ENCODE measurements around the gene TESMIN. TPM values are rescaled to one million over a fixed set of nuclear protein-coding genes. Genes with fewer than 3 reads are reported as not detected.

TESMIN gene
- polyA plus RNA-seq, 1 experiment = 1.5 TPM

GRCh38 chr11:68680541-68681231 lies 70.6 kb downstream of the TESMIN start:
- Histone ChIP-seq H3K4me3 (ENCODE audit: low read depth, low read length) (no peak overlapping the region), H3K27me3 (ENCODE audit: control insufficient read depth, insufficient read depth, low read length) (peaks cover 15% of the 10 kb centered on the region), H3K36me3 (ENCODE audit: control insufficient read depth, insufficient read depth, low read length) (no peaks in the 10 kb centered on the region)
- no peak for TF ChIP-seq CTCF (IDR thresholded peaks at IDR 0.05; ENCODE audit: insufficient read depth, low read depth, low read length)
- ChIA-PET POLR2A (no interaction called here), CTCF (no interaction called here)
- DNase-seq (ENCODE audit: low read depth) = no peak

- ChIA-PET CTCF (no interaction called here), POLR2A (no interaction called here)
- no peaks in the 10 kb centered on the region for H3K36me3 ChIP-seq (ENCODE audit: control insufficient read depth, insufficient read depth, low read length)
- TF ChIP-seq CTCF (IDR thresholded peaks at IDR 0.05; ENCODE audit: insufficient read depth, low read depth, low read length) = no peak
- H3K27me3 ChIP-seq (ENCODE audit: control insufficient read depth, insufficient read depth, low read length) = peaks cover 4% of the 10 kb centered on the region; the same call in 1 of the 2 replicates
- H3K4me3 ChIP-seq (ENCODE audit: low read depth, low read length) = no peak overlapping the region
- no peak for DNase-seq (ENCODE audit: low read depth)
These were observed 73.3 kb downstream of the TESMIN start for GRCh38 chr11:68678031-68678441.

- H3K36me3 ChIP-seq (ENCODE audit: control insufficient read depth, insufficient read depth, low read length) = no peaks in the 10 kb centered on the region
- POLR2A ChIA-PET = interaction anchor here (0.6 kb wide), 1 partner anchor 19 kb away, joined by 22 read pairs; no protein-coding TSS in a partner anchor
- no peak for TF ChIP-seq CTCF (IDR thresholded peaks at IDR 0.05; ENCODE audit: insufficient read depth, low read depth, low read length)
- H3K4me3 ChIP-seq (ENCODE audit: low read depth, low read length) = no peak overlapping the region
- CTCF ChIA-PET = interaction anchor here (1.5 kb wide), 1 partner anchor 19 kb away, joined by 7 read pairs; no protein-coding TSS in a partner anchor
- H3K27me3 ChIP-seq (ENCODE audit: control insufficient read depth, insufficient read depth, low read length) = peaks cover 6% of the 10 kb centered on the region
- DNase-seq (ENCODE audit: low read depth) = peak; percentile 59
These were observed 73.9 kb downstream of the TESMIN start for GRCh38 chr11:68677432-68677831.

GRCh38 chr11:68674461-68674860 lies 76.9 kb downstream of the TESMIN start:
- DNase-seq (ENCODE audit: low read depth) = no peak
- Histone ChIP-seq H3K27me3 (ENCODE audit: control insufficient read depth, insufficient read depth, low read length) (peaks cover 5% of the 10 kb centered on the region), H3K4me3 (ENCODE audit: low read depth, low read length) (no peak overlapping the region), H3K36me3 (ENCODE audit: control insufficient read depth, insufficient read depth, low read length) (no peaks in the 10 kb centered on the region)
- no peak for TF ChIP-seq CTCF (IDR thresholded peaks at IDR 0.05; ENCODE audit: insufficient read depth, low read depth, low read length)
- ChIA-PET POLR2A (no interaction called here), CTCF (interaction anchor here (1.2 to 1.6 kb wide), 2 partner anchors 9 to 124 kb away, joined by 3 to 4 read pairs; partner anchors contain the start of gene GAL)

- DNase-seq (ENCODE audit: low read depth) = no peak
These were observed 77.3 kb downstream of the TESMIN start for GRCh38 chr11:68673991-68674390.

More at GRCh38 chr11:68673991-68674390, 77.3 kb downstream of the TESMIN start:
- CTCF ChIA-PET = interaction anchor here (1.2 to 1.6 kb wide), 2 partner anchors 10 to 124 kb away, joined by 3 to 4 read pairs; partner anchors contain the start of gene GAL
- POLR2A ChIA-PET = no interaction called here
- Histone ChIP-seq H3K36me3 (ENCODE audit: control insufficient read depth, insufficient read depth, low read length) (no peaks in the 10 kb centered on the region), H3K27me3 (ENCODE audit: control insufficient read depth, insufficient read depth, low read length) (peaks cover 5% of the 10 kb centered on the region), H3K4me3 (ENCODE audit: low read depth, low read length) (no peak overlapping the region)
- TF ChIP-seq CTCF (IDR thresholded peaks at IDR 0.05; ENCODE audit: insufficient read depth, low read depth, low read length) = no peak

Data from BJ (cell line).